Right renal pelvis (tissue), 4 donors: Measurements from ENCODE around the gene NAXD. TPM values are rescaled to one million over a fixed set of nuclear protein-coding genes. Genes with fewer than 3 reads are reported as not detected.
"Not testable (repeated sequence)": the region's sequence is repeated elsewhere in the genome, so short reads cannot be mapped to it uniquely, and the experiment has no call there.

ENCODE experiments used
- DNase-seq, 4 donors: peaks; one replicate each; pipeline ENCODE4 v3.0.0-alpha.2; 2013; ENCODE audit warnings: low read depth in 4 of 4, low spot score in 3 of 4, missing footprints in 1 of 4
- polyA plus RNA-seq, 4 donors: library from polyadenylated mRNA; unstranded; fragments of 120-200 nt; gene quantifications; one replicate each; pipeline ENCODE4 v1.2.1, GENCODE V29; 2013; ENCODE audit not compliant: insufficient read length in 4 of 4

The NAXD gene
- polyA plus RNA-seq, 4 donors = 41.7 to 46.1 (median 43.0) TPM

DNA sequence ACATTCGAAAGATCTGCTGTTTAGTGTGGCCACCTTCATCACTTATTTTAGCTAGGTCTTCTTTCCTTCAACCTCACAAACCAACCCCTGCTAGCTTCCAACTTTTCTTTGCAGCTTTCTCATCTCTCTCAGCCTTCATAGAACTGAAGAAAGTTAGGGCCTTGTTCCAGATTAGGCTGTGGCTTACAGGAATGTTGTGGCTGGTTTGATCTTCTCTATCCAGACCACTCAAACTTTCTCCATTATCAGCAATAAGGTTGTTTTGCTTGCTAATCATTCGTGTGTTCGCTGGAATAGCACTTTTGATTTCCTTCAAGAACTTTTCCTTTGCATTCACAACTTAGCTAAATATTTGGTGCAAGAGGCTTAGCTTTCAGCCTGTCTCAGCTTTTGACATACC is 45.9 kb downstream of the NAXD start:
- DNase-seq = no peak

DNA sequence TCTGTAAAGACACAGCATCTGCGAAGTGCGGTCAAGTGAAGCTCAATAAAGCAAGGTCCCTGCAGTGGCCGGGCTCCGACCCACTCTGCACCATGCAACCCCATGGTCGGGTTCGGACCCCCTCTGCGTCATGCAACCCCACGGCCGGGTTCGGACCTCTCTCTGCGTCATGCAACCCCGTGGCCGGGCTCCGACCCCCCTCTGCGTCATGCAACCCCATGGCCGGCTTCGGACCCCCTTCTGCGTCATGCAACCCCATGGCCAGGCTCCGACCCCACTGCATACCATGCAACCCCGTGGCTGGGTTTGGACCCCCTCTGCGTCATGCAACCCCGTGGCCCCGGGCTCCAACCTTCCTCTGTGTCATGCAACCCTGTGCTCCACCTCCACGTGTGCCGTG is 46.7 kb downstream of the NAXD start:
- DNase-seq = no peak

DNA sequence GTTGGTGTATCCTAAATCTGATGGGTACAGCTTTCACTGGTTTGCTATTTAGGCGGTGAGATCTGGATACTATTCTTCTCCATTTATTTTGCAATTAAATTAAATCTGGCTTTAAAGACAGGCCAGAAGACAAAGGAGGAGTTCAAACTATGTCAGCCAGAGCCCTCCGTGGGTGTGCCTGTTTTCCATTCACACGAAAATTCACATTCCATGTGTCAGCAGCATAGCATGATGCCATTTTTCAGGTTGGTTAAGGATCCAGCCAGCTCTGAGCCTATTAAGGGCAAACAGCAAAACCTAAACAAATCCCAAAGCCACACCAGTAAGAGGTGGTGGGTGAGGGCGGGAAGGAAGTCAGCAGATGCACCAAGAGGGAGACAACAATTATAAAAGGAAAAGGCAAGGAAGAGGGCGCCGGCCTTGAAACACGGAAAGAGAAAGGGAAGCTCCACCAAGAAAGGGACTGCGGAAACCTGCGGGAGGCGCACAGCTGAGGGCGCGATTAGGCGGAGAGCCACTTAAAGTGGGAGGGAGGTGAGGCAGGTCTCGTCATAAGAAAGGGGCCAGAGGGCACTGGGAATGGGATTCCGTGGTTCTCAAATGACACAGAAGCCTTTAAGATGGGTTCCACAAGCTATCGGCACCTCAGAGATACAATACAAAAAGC is 47.6 kb downstream of the NAXD start:
- no peak for DNase-seq

DNA sequence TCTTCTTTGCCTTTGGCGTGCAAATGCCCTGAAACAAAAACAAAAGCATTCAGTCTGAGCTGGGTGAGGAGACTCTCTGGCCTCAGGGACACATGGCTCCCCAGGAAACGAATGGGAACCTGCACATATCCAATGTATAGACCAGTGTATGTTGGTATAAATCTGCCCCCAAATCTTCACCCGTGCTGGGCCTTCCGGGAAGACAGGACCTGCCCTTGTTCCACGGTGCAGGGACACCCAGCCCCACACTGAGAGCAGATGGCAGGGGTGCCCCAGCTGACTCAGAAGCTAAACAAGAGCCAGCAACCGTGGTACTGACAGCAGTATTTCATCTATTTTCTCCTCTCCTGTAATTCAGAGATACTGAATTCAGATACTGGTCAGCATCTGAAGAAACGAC is 48.1 kb downstream of the NAXD start:
- DNase-seq = no peak

DNA sequence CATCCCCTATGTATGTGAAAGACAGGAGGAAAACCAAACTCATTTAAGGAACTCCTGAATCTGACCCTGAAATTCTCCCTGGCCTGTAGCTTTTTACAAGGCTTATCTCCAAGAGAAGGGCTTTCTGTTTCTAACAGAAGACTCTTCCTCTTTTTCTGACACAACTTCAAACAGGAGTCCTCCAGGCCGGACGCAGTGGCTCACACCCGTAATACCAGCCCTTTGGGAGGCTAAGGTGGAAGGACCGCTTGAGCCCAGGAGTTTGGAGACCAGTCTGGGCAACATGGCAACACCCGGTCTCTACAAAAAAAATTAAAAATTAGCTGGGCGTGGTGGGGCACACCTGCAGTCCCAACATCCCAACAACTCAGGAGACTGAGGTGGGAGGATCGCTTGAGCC is 48.7 kb downstream of the NAXD start:
- DNase-seq = no peak

DNA sequence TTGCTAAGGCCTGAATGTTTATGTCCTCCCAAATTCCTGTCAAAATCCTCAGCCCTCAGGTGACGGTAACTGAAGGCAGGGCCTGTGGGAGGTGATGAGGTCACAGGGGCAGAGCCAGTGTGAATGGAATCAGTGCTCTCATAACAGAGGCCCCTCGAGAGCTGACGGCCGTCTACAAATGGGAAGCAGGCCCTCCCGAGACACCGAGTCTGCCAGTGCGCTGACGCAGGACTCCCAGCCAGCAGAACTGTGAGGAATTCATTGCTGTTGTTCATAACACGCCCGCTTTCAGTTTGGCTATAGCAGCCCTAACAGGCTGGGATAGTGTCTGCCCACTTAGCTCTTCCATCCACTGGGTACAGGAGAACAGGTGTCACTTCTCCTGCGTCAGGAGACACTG is 49.3 kb downstream of the NAXD start:
- no peak for DNase-seq

DNA sequence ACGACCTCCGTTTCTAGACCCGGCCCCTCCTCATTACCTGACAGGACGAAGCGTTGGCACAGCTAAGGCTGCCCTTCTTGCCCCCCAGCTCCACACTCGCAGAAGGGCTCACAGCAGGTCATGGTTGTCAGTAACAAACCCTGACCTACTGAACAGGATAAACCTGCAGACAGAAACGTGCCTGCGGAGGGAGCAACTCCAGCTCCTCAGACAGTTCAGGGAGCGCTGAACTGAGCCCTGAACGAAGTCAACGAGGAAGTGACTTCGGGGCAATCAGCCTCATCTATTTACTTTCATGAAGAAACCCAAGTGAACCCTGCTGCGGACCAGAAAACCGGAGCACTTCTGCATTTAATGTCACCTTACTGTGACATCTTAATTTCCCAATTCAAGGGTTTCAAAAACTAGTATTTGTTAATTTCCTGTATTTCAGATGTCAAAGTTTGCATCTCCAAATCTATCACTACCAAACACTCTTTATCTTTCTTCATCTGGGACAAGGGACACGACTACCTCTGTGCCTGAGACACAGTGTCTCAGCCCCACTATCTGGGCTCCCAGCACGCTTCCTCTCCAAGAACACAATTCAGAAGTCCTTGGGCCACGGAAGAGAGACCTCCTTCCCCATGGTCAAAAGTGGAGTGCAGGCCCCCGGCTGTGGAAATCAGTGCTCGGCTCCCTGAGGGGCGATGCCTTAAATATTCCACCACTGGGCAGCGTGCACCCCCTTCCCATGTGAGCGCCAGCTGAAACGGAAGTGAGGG is 50.3 kb downstream of the NAXD start:
- DNase-seq = no peak

DNA sequence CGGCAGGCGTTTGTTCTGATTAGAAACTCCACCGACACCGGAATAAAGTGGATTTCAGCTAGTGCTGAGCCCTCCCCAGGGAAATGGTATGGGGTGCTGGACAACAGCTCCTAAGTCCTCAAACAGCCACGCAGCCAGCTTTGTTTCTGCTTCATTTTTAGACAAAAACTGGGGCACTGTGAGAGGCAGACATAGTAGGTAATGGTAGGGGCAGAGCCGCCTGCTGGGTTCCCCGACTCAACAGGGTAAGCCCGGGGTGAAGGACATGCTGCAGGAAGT is 50.8 kb downstream of the NAXD start:
- DNase-seq = no peak

DNA sequence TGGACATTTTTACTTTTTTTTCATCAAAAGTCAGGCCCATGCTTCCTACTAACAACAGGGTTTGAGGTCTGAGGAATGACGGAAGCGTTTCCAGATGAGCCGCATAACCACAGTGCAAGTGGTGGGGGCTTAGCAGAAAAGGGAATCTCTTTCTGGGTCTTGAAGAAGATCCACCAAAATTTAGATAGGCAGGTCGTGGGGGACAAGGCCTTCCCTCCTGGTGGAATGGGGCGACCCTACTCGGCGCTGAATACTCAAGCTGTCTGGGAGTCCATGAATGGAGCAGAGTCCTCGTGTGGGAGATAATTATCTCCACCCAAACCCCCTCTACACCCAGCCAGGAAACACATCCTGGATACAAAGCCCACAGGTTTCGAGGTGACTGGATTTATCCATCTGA is 53.7 kb downstream of the NAXD start:
- no peak for DNase-seq

DNA sequence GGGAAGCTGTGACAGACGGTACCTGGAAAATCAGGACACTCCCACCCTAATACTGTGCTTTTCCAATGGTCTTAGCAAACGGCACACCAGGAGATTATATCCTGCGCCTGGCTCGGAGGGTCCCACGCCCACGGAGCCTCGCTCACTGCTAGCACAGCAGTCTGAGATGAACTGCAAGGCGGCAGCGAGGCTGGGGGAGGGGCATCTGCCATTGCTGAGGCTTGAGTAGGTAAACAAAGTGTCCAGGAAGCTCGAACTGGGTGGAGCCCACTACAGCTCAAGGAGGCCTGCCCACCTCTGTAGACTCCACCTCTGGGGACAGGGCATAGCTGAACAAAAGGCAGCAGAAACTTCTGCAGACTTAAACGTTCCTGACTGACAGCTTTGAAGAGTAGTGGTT is 54.5 kb downstream of the NAXD start:
- DNase-seq = not testable (repeated sequence)

DNA sequence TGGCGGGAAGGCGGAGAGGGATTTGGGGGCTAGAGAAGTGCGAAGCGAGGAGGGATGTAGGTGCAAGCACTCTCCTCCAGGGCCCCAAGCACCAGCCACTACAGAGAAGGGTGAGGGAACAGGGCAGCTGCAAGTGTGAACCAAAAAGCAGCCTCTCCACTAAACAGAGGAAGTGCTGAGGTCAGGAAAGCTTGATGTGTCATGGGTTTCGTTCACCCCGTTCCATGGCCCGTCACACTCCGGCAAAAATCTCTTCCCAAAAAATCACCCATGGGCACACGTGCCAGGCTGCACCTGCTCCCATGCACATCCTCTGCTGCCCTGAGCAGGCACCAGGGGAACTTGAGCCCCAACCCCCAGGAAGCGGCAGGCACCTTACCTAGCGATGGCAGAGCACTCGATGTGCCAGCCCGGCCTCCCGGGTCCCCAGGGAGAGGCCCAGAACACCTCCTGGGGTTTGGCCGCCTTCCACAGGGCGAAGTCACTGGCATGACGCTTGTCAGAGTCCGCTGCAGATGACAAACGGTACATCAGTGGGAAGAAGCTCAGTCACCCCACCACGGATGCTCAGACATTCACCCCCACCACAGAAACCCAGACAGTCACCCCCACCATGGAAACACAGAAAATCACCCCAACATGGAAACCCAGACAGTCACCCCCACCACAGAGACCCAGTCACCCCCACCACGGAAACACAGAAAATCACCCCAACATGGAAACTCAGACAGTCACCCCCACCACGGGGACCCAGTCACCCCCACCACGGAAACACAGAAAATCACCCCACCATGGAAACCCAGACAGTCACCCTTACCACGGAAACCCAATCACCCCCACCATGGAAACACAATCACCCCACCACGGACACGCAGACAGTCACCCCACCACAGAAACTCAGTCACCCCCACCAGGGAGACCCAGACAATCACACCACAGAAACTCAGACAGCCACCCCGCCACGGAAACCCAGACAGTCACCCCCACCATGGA is 61.5 kb downstream of the NAXD start:
- no peak for DNase-seq

DNA sequence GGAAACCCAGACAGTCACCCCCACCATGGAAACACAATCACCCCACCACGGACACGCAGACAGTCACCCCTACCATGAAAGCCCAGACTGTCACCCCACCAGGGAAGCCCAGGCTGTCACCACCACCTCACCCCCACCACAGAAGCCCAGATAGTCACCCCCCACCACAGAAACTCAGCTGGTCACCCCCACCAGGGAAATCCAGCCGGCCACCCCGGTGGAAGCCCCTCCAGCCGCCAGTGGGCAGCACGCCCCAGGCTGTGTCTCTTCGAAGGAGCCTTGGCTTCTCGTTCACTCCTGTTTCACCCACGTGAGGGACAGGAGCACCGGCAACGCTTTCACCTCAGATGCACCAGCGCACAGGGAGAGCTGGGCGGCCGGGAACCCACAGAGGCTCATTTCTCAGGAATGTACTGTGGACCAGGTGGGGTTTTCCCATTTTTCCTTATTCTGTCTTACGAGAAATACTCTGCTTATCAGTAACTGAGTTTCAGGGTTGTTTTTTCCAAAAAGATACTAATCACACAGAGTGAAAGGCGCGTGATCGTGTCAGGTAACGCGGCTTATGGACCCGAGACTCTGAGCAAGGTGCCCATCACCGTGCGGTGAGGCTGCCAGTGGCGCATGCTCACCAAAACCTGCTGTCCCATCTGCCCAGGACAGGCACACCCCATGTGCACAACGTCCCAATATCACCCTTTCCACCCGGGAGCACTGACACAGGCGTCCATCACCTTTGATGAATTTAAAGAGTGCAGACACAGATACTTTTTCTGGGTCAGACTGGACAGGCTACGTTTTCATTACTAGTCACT is 62.6 kb downstream of the NAXD start:
- DNase-seq = no peak

DNA sequence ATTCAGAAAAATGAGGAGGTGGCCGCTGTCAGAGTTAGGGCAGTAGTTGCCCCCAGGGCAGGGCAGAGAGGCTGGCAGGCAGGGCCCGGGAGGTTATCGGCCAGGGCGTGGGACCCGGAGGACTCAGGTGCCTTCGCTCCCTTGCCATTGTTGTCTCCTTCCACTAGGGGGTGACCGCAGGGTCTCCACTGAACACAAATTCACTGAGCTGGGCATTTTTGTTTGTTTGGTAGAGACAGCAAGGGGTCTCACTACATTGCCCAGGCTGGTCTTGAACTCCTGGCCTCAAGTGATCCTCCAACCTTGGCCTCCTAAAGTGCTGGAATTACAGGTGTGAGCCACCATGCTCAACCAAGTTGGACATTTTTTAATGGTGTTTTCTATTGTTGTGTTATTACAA is 65.5 kb downstream of the NAXD start:
- no peak for DNase-seq

DNA sequence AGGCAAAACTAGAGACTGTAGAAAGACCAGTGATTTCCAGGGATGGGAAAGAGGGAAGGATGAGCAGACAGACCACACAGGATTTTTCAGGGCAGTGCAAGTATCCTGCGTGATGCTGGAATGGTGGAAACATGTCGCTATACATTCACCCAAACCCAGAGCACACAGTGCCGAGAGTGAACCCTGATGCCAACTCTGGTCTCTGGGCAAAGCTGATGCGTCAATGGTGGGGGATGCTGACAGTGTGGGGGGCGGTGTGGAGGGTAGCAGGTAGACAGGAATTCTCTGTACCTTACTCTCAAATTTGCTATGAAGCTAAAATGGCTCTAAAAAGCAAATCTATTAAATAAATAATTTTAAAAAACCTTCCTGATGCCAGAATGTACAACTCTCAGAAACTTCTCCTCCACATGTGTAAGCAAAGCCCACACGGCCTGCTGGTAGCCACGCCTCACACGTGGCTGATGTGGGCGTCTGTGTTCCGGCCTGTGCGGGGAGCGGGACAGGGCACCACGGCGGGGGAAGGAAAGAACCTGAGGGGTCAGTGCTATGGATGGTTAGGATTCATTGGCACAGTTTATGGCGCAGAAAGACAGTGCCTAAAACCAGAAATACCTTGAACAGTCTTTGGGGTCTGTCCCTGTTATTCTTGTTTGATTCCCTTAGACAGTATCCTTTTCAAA is 66.7 kb downstream of the NAXD start:
- no peak for DNase-seq

DNA sequence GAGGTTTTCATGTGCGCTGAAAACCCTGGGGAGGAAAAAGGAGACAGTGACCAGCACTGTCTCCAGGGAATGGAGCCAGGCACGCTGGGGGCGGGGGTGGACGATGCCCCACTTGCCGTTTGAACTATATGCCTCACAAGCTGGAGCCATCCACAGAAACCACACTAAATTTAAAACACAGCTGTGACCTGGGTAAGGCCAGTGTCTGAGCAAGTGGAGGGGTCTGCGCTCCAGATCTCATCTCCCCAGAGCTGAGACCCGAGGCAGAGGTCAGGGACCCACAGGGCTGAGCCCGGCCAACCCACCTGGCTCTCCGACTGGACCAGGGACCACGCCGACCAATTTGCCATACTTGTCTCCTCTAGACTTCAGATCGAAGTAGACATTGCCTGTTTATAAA is 67.4 kb downstream of the NAXD start:
- DNase-seq = no peak

DNA sequence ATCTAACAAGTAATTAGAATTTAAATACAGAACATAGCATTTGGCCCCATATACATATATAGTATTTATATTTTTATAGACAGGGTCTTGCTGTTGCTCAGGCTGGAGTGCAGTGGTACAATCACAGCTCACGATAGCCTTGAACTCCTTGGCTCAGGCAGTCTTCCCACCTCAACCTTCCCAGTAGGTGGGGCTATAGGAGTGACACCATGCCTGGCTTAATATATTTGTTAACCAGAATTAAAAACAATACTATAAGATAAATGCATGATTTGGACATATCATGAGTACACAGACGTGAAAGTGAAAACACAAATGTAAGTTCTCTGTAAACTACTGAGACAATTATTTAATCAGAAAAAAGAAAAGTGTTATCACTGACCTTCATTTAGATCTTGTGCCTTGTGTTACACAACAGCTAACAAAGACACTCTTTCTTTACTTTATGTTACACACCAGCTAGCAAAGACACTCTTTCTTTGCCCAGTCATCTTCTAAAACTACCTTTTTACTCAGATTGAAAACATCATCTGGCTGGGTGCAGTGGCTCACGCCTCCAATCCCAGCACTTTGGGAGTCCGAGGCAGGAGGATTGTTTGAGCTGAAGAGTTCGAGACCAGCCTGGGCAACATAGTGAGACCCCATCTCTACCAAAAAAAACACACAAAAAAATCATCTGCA is 68.0 kb downstream of the NAXD start:
- DNase-seq = no peak

DNA sequence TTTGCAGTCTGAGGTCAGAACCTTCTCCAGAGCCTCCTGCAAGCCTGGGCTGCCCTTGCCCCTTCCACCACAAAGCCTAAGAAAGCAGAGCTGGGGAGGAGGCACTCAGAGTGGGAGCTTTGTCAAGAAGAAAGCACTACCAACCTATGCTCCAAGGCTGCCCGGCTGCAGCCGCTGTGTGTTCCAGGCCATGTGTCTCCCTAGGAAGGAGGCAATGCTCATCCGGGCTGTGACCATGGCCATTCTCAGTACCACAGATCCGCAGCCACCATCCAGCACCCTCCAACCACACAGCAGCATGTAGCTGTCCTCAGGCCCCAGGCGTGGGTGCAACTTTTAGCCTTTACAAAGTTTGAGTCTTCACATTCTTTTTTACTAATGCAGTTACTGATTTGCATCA is 68.6 kb downstream of the NAXD start:
- no peak for DNase-seq

DNA sequence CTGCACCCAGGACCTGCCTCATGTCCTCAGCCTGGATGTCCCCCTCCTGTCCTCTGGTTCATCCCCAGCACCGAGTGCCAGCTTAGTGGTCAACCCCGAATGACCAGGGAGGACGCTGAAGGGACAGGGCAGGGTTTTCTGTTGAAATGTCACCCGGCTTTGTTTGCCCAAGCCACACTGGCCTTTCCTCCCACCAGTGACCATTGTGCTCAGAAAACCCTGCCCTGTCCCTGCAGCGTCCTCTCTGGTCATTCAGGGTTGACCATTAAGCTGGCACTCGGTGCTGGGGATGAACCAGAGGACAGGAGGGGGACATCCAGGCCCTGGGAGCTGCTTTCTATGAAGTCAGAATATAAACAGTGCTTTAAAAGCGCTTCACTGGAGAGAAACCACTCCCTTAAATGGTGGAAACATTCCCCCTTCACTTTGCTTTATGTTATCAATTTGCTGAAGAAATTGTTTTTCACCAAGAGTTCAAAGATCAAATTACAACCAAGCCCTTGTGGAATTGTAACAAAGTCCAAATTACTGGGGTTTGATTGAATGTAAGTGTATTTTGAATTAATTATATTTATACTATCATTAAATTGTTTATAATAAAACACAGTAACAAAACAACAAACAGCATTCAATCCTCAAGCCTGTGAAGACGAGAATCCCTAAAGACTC is 69.2 kb downstream of the NAXD start:
- DNase-seq = no peak
